Stimulated activated CD8-positive, alpha-beta memory T cell treated with anti-CD3 and anti-CD28 coated beads, Interleukin-2, amount 100 ng/mL, for 1 hour (primary cell): ENCODE data around the gene EEF1G.
"Not testable (repeated sequence)": the region's sequence is repeated elsewhere in the genome, so short reads cannot be mapped to it uniquely, and the experiment has no call there.

Experiments
- DNase-seq, 2 donors: peaks; one replicate each; pipeline ENCODE4 v3.0.0-alpha.2; 2020; ENCODE audit warnings: low read depth in 2 of 2

Gene EEF1G

DNA sequence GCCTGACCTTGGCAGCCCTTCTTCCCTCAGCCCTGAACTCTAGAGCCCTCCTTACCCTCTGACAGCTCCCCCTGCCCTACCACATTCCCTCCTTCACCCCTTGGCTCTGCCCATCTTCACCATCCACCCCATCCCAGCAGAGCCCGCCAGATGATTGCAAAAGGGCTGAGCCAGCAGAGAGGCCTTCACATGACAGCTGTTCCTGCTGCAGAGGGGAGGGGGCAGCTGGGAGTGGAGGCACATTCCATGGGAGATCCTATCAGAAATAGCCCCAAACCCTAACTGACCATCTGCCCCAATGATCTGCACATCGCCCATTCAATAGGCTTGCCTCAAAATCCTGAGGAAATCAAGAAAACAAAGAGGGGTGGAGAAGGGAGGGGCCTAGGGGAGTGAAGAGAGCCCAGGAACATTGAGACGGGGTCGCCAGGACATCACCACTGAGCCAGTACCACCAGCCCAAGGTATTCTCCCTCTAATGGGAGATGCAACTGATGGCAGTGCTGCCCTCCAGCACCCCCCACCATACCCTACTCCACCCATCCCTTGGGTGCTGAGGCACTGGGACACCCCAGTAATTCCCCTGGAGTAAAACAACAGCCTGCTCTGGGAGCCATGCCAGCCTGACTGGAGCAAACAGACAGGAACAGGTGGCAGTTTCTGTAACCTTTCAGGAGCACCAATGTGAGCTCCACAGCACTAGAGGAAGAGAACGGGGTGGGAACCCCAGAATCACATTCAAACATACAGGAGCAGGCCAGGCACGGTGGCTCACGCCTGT, 19.1 kb downstream of the EEF1G start:
- DNase-seq: no peak

DNA sequence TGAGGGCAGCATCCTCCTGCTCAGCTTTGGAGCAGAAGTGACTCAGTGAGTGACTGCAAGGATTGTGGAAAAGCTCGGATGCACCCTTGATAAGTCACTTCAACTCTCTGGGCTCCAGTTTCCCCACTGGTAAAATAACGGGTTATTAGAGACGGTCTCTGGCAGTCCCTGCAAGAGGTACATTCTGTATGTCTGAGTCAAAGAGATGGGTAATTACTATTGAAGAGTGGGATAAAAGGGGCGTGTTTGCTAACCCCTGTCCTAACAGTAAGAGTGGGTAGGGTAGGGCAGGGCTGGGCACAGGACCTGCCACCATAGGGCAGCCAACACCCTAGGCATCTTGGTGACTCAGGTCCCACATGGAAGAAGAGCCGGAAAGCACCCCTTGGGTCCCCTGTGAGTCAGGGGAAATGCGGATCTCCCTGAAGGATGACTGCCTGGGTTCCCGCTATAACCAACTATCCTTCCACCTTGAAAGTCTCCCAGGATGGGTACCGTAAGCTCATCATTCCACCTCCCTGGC, 19.8 kb downstream of the EEF1G start:
- DNase-seq: no peak

DNA sequence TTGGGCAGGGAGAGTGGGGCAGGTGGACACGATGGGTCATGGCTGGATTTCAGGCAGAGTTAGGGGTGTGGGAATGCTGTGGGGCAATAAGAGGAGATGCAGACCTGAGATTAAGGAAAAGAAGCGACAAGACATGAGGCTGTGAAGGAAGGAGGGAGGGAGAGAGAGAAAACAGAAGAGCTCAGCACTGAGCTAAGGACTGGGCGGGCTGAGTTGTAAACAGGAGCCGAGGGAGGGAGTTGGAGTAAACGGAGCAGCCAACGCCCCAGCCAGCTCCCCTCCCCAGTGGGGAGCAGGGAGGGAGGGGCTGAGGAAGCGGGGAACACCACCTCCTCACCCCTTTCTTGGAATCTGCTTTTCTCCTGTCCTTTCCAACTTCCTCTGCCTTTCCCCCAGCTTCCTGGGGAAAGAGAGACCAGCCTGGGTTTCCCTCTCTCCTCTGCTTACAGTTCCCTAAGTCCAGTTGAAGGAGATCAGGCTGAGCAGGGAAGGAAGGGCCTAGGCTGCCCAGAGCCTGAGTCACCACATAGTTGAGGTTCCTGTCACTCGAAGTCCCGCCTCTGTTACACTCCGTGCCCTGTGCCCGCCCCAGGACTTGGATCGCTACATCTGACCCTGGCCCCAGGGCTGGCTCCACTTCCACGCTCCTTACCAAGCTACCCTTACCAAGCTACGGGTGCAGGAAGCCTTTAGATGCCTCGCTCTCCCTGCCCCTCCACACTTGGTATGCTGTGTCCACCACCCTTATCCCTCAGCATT, 20.4 kb downstream of the EEF1G start:
- DNase-seq: no peak

- DNase-seq: no peak
Observed at GRCh38 chr11:62552485-62553079, 21.1 kb downstream of the EEF1G start.

GRCh38 chr11:62550478-62550877, 23.2 kb downstream of the EEF1G start:
- not testable (repeated sequence) for DNase-seq

DNA sequence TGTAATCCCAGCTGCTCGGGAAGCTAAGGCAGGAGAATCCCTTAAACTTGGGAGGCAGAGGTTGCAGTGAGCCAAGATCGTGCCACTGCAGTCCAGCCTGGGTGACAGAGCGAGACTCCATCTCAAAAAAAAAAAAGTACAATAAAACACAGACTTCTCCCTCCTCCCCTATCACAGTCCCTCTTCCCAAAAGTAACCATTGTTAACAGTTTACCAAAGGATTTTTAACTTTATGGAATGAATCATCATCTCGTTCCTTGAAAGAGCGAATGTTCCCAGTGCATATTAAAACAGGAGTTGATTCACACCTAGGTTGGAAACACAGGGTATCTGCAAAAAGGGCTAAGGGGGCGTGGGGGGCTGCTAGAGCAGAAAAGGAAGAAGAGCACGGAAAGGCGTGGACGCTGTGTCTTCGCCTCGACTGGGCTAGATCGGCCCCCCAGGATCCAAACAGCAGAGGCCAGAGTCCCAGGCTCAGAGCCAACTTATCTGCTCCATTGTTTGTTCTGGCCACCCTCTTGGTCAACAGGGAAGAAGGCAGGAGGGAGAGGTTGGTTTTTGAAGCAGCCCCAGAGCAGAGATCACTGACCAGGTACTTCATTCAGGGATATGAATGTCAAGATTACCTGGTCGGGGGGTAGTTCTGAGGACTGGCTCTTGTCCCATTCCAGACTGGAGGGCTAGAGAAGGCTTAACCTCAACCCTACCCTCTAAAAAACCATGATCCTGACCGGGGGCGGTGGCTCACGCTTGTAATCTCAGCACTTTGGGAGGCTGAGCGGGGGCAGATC, 25.0 kb downstream of the EEF1G start:
- no peak for DNase-seq

DNA sequence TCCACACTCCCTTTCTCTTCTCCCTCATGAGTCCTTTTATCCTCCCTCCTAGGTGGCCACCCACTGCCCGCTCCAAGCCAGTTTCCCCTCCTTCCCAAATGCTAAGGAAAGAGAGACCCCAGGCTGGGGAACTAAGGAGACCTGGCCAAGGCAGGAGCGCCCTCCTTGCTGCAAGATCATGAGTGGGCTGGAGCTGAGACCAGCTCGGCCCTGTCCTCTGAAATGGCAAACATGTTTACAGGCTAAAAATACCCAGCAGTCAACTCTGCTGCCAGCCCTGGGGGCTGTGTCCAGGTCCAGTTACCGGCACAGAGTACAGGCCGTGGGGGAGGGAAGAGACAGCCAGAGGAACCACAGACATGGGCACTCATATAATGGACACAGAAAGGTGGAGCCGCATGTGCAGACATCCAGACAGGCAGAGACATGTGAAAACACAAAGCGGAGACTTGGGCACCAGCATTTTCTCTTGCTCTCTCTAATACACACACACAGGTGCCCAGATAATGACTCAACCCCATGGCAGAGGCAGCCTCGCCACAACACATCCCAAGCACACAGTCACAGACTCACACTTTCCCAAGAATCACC, 25.9 kb downstream of the EEF1G start:
- DNase-seq: no peak

- DNase-seq: no peak
Observed at GRCh38 chr11:62546929-62547625, 26.6 kb downstream of the EEF1G start.

DNA sequence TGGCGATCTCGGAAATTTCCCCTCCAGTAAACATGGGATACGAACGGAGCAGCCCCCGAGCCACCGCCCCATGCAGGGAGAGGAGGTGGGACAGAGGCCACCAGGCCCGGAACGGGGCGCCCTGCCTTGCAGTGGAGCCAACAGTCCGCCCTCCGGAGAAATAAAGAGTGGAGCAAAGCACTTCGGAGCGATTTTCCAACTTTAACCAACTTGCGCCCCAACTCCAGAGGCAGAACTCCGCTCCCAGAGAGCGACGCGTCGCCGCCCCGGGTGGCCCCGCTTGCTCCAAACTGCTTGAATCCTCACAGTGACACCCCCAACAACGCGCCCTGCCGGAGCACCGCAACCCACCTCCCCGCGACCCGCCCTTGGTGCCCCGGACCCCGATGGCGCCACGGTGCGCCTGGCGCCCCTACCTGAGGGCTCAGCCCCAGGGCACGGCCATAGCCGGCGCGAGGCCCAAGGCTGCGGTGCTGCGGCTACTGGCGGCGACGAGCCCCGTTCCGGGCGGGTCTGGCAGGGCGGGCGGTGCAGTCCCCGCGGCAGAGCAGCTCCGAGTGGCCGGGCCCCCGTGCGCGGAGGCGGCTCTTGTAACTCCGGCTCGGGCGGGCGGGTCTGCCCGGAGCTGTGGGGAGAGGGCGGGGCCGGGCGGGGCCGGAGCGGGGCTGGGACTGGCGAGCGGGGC, 27.3 kb downstream of the EEF1G start, which contains the start of gene AHNAK:
Gene AHNAK, minus strand, starts transcription at position 563 of the 685 bp plus-strand sequence. CDS start 10,708 bp downstream, outside the sequence.
- DNase-seq: peak in 1 of 2 donors; percentile 56

- peak in 1 of 2 donors; percentile 47 for DNase-seq
Observed at GRCh38 chr11:62545437-62546243, 28.1 kb downstream of the EEF1G start.

GRCh38 chr11:62544581-62545436, 28.9 kb downstream of the EEF1G start:
- DNase-seq: no peak

DNA sequence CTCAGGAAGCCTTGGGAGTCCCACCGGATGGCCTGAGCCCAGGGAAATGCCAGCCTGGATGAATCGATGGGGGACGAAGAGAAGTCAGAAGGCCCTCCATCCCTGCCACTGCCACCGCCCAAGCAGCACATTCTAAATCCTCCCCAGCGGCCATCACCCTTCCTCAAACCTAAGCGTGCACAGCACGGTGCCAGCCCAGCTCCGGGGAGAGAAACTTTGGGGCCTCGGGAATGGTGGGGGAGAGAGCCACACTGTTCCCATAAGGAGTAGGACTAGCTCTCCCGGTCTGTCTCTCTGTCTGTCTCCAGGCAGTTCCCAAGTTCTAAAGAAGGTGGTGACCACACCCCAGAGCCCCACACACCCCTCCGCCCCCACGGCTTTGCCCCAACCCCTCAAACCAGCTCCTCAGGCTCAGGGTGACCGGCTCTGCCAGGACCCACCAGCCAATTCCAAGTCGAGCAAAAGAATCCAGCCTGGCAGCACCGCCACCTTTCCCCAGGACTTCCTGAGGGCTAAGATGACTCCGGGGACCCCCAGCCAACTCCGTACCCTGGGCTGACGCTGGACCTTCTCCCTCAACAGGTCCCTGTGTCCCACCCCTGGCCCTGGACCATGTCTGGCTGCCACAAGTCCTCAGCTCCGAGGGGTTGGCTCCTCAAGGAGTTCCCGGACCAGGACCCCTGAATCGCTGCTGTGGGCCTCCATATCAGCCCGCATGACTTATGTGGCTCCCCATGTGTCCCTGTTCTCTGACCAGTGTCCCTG, 29.8 kb downstream of the EEF1G start:
- no peak for DNase-seq

DNA sequence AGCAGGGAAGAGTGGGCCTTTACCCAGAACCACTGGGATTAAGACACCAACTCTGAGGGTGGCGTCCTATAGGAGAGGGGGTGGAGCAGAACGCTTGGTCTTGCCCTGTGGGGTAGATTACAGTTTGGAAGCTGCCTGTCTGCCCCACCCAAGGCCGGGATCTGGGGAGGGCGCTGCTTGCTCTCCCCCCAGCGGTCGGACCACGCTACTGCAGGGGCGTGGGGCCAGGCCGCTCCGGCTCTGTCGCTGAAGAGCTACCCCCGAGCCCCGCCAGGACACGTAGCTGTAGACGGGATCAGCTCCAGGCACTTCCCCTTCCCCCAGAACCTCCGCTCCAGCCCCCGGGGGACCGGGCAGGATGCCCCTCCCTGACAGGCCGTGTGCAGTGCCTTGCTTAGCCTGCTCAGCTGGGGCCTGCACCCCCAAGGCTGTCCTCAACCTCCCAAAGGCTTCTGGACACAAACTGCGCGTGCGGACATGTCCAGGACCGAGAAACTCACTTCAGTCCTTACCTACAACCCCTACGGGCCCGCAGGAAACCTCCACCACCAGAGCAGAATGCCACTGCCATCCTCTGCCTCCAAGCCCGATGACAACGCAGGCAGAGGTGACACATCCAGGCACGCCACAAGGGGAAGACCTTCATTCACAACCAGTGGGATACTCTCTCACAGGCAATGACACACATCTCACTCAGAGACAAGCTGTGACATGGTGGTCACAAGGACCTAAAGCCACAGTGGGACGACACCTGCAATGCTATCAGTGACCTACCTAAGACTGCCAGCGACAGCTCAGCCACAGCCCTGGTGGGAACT, 30.7 kb downstream of the EEF1G start:
- peak in 1 of 2 donors; percentile 52 for DNase-seq

GRCh38 chr11:62542111-62542745, 31.5 kb downstream of the EEF1G start:
- DNase-seq: no peak

DNA sequence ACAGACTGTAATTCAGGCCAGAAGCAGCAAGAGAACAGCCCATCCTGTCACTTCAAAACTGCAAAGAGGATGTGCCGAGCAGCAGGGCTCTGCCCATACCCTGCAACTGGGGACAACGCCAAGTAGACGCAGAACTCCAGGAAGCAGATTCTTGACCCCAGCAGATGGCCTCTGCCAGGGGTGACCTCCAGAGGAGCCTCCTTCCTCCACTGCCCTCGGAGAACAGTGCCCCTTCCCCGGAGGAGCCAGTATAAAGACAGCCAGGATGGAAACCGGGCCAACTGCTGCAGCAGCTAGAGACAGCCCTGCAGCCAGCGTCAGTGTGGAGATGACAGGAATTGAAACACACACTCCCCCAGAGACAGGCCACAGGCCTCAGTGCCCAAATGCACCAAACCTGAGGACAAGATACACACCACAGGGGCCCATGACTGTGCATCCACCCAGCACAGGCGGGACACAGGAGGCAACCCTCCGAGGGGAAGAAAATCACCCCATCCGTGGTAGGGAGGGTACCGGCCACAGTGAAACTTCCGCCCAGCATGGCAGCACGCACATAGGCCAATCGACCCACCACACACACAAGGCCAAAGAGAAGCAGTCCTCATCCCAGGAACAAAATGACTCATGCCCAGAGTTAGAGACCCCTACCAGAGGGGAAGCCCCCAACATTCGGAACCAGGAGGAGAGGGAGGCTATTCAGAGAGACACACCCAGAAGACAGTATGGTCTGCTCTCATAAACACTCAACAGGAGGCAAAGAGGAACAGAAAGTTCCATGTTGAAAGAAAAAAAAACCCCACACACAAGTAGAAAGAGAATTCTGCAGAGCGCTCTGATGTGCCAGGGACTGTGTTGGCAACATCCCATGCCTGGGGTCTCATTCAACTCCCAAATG, 32.6 kb downstream of the EEF1G start:
- DNase-seq: no peak
